Neuronal stem cell (in vitro differentiated cells): ENCODE results near the gene NEIL3.

ENCODE experiments used
- DNase-seq: peaks from one replicate; pipeline ENCODE4 v3.0.0-alpha.2; 2013; ENCODE audit warnings: low spot score
- H2AFZ ChIP-seq: one replicate; pipeline ENCODE4 v1.6.1; 2013; ENCODE audit warnings: mild to moderate bottlenecking, low read length, inconsistent platforms
- H2AK5ac ChIP-seq: 2 replicates; pipeline ENCODE4 v1.6.1; 2013; ENCODE audit warnings: low read depth, mild to moderate bottlenecking, inconsistent platforms, low read length, moderate library complexity, mixed read lengths
- H2BK120ac ChIP-seq: 2 replicates; pipeline ENCODE4 v1.6.1; 2013; ENCODE audit warnings: low read depth, mild to moderate bottlenecking, inconsistent platforms, low read length, moderate library complexity, mixed read lengths
- H2BK12ac ChIP-seq: one replicate; pipeline ENCODE4 v1.6.1; 2013; ENCODE audit warnings: low read length, inconsistent platforms
- H2BK15ac ChIP-seq: 2 replicates; pipeline ENCODE4 v1.6.1; 2013; ENCODE audit warnings: mild to moderate bottlenecking, low read length, inconsistent platforms, mixed read lengths
- H2BK5ac ChIP-seq: one replicate; pipeline ENCODE4 v1.6.1; 2013; ENCODE audit warnings: inconsistent platforms, mild to moderate bottlenecking, low read length, moderate library complexity
- H3K14ac ChIP-seq: one replicate; pipeline ENCODE4 v1.6.1; 2013; ENCODE audit warnings: low read length, inconsistent platforms
- H3K18ac ChIP-seq: 2 replicates; pipeline ENCODE4 v1.6.1; 2013; ENCODE audit warnings: low read length, inconsistent platforms
- H3K23ac ChIP-seq: 2 replicates; pipeline ENCODE4 v1.6.1; 2013; ENCODE audit warnings: low read depth, mild to moderate bottlenecking, mixed read lengths, low read length, inconsistent platforms; ENCODE audit not compliant: poor library complexity
- H3K27ac ChIP-seq: replicated peaks from 3 replicates; pipeline ENCODE4 v1.5.1; 2013; ENCODE audit warnings: low read length, inconsistent platforms
- H3K27me3 ChIP-seq, 3 experiments: 2 replicates each; pipeline ENCODE4 v1.6.1; 2013; ENCODE audit warnings: low read length in 3 of 3, mild to moderate bottlenecking in 2 of 3, inconsistent platforms in 1 of 3, low read depth in 1 of 3, mixed read lengths in 1 of 3, moderate library complexity in 1 of 3; ENCODE audit not compliant: control insufficient read depth in 3 of 3, insufficient read depth in 3 of 3
- H3K36me3 ChIP-seq, 2 donors: replicated peaks in 1 of 2; 2 replicates each; pipeline ENCODE4 v1.6.1; 2013; ENCODE audit warnings: low read length in 2 of 2; ENCODE audit not compliant: control insufficient read depth in 2 of 2, insufficient read depth in 2 of 2
- H3K4ac ChIP-seq: 2 replicates; pipeline ENCODE4 v1.6.1; 2013; ENCODE audit warnings: inconsistent platforms, mild to moderate bottlenecking, low read length, moderate library complexity
- H3K4me1 ChIP-seq, 2 donors: 1 replicate in 1 of 2; 2 replicates in 1 of 2; pipeline ENCODE4 v1.6.1; 2013; ENCODE audit warnings: low read length in 2 of 2, low read depth in 1 of 2; ENCODE audit not compliant: control insufficient read depth in 2 of 2, insufficient read depth in 1 of 2
- H3K4me2 ChIP-seq: one replicate; pipeline ENCODE4 v1.6.1; 2013; ENCODE audit warnings: mild to moderate bottlenecking, low read length, inconsistent platforms; ENCODE audit not compliant: insufficient read depth, poor library complexity, severe bottlenecking
- H3K4me3 ChIP-seq, 2 donors: 2 replicates each; pipeline ENCODE4 v1.5.1; 2013; ENCODE audit warnings: low read length in 2 of 2, mild to moderate bottlenecking in 2 of 2, inconsistent platforms in 1 of 2, moderate library complexity in 1 of 2
- H3K79me1 ChIP-seq: one replicate; pipeline ENCODE4 v1.6.1; 2013; ENCODE audit warnings: low read depth, mild to moderate bottlenecking, inconsistent platforms, low read length, moderate library complexity
- H3K9ac ChIP-seq: one replicate; pipeline ENCODE4 v1.6.1; 2013; ENCODE audit warnings: mild to moderate bottlenecking, low read depth, low read length, inconsistent platforms; ENCODE audit not compliant: poor library complexity
- H3K9me3 ChIP-seq, 2 donors: replicated peaks in 1 of 2; 2 replicates each; pipeline versions ENCODE3 to v1.6.1; 2013; ENCODE audit warnings: low read length in 2 of 2, mild to moderate bottlenecking in 2 of 2, inconsistent platforms in 1 of 2, low read depth in 1 of 2, mixed read lengths in 1 of 2, moderate library complexity in 1 of 2; ENCODE audit not compliant: control insufficient read depth in 2 of 2, insufficient read depth in 1 of 2
- H4K8ac ChIP-seq: one replicate; pipeline ENCODE4 v1.6.1; 2013; ENCODE audit warnings: low read depth, mild to moderate bottlenecking, inconsistent platforms, low read length, moderate library complexity
- H4K91ac ChIP-seq: one replicate; pipeline ENCODE4 v1.6.1; 2013; ENCODE audit warnings: low read length, low read depth, mild to moderate bottlenecking, inconsistent platforms; ENCODE audit not compliant: poor library complexity
- WGBS, 2 donors: extraction: QIAGEN DNeasy Blood & Tissue Kit; methylation state at CpG; one replicate each; pipeline ENCODE4 v1.1.7; 2013; ENCODE audit warnings: missing lambda C conversion rate in 2 of 2, mixed read lengths in 1 of 2; ENCODE audit not compliant: insufficient read length in 2 of 2, insufficient replicate concordance in 1 of 2; ENCODE audit errors: extremely low coverage in 2 of 2; 5-methylcytosine and 5-hydroxymethylcytosine counted together

The NEIL3 gene

GRCh38 chr4:177323416-177323815, 13.7 kb downstream of the NEIL3 start:
- no peaks in the 10 kb centered on the region for H3K27me3 ChIP-seq
- no peak overlapping the region for H2BK15ac ChIP-seq
- WGBS, 2 donors, result no CpG with 5 or more reads among the region's 1 CpG

DNA sequence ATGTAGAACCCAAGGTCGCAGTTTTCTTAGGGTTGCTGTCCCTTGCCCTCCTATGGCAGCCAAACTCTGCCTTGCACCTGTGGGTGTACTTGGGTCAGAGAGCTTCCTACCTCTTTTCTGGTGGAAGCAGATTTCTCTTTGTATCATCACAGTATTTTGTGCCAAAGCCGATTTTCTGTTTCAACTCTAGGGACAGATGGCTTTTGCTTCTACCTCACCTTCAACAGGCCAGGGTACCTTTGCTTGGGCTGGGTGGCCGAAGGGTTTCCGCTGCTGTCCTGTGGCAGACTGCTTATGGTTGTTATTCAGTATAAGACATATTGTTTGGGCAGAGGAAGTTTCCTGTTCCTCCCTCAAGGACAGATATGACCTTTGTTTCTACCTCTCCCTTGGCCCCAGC, 22.4 kb downstream of the NEIL3 start:
- H3K4me2 ChIP-seq, result no peak overlapping the region
- no peak overlapping the region for H3K27ac ChIP-seq
- no peak overlapping the region for H4K91ac ChIP-seq
- no peak overlapping the region for H2BK15ac ChIP-seq
- no peak overlapping the region for H2AK5ac ChIP-seq
- no CpG with 5 or more reads among the region's 4 CpGs for WGBS, 2 donors
- no peak overlapping the region for H3K4me3 ChIP-seq
- H3K4me1 ChIP-seq, result no peaks in the 10 kb centered on the region
- H3K14ac ChIP-seq, result no peak overlapping the region
- DNase-seq, result no peak
- H3K27me3 ChIP-seq, result no peaks in the 10 kb centered on the region
- no peak overlapping the region for H3K9ac ChIP-seq
- H4K8ac ChIP-seq, result no peak overlapping the region
- no peak overlapping the region for H3K4ac ChIP-seq
- no peaks in the 10 kb centered on the region for H3K79me1 ChIP-seq
- H2BK5ac ChIP-seq, result no peak overlapping the region
- H2BK120ac ChIP-seq, result no peak overlapping the region
- H3K18ac ChIP-seq, result no peak overlapping the region
- H3K36me3 ChIP-seq, result peaks cover 10 to 41% of the 10 kb centered on the region in 2 donors
- H2BK12ac ChIP-seq, result no peak overlapping the region
- H3K9me3 ChIP-seq, result peaks cover 3 to 18% of the 10 kb centered on the region in 2 donors
- H3K23ac ChIP-seq, result no peak overlapping the region
- H2AFZ ChIP-seq, result no peak overlapping the region

More at GRCh38 chr4:177323416-177323815, 13.7 kb downstream of the NEIL3 start:
- H3K4me2 ChIP-seq, result no peak overlapping the region
- no peak overlapping the region for H2AK5ac ChIP-seq
- DNase-seq, result no peak
- no peak overlapping the region for H2BK120ac ChIP-seq
- H2BK5ac ChIP-seq, result no peak overlapping the region
- no peak overlapping the region for H3K18ac ChIP-seq
- H2BK12ac ChIP-seq, result no peak overlapping the region
- no peak overlapping the region for H3K4me3 ChIP-seq
- H3K23ac ChIP-seq, result no peak overlapping the region
- no peak overlapping the region for H3K4ac ChIP-seq
- H3K14ac ChIP-seq, result no peak overlapping the region
- H3K27ac ChIP-seq, result no peak overlapping the region
- H3K9me3 ChIP-seq, result peaks cover 0 to 5% of the 10 kb centered on the region in 2 donors
- H2AFZ ChIP-seq, result no peak overlapping the region
- H3K9ac ChIP-seq, result no peak overlapping the region
- H3K36me3 ChIP-seq, result peaks cover 4 to 58% of the 10 kb centered on the region in 2 donors
- H4K8ac ChIP-seq, result no peak overlapping the region
- no peak overlapping the region for H4K91ac ChIP-seq
- no peaks in the 10 kb centered on the region for H3K4me1 ChIP-seq
- no peaks in the 10 kb centered on the region for H3K79me1 ChIP-seq

DNA sequence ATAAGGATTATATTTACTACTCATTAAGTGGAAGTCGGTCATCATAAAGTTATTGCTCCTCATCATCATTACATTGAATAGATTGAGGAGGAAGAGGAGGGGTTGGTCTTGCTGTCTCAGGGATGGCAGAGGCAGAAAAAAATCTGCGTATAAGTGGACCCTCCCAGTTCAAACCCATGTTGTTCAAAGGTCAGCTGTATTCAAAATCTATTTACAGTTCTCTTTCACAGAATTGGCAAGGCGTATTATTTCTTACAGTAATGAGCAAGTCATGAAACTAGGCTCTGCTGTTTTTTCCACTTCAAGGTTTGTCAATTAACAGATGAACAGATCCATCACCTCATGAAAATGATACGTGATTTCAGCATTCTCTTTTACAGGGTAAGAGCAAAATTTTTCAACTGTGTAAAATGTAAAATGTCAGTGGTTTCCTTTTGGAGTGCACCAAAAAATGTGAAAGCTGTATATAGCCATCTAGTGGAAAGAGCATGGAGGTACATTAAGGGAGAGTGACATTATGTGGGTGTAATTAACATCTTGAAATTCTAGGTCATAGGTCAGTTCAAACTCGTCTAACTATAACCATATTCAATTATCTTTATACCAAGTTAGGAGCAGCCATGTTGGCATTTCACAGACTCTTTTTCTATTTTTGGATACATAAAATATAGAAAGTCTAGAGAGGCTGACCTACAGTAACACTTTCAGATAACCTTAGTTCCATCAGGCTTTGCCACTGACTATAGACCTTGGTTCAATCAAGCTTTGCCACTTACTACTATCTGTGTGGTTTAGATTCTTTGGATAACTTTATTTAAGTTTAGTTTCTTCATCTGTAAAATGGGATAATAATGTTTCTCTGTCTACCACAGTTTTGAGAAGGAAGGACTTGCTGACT, 30.1 kb downstream of the NEIL3 start:
- Histone ChIP-seq H3K4me1 (no peaks in the 10 kb centered on the region), H2BK120ac (no peak overlapping the region), H3K14ac (no peak overlapping the region), H3K23ac (no peak overlapping the region), H2AFZ (no peak overlapping the region), H3K9ac (no peak overlapping the region), H2BK12ac (no peak overlapping the region), H2BK15ac (no peak overlapping the region), H2BK5ac (no peak overlapping the region), H3K36me3 (peaks cover 5 to 67% of the 10 kb centered on the region in 2 donors), H3K4me2 (no peak overlapping the region), H3K4ac (no peak overlapping the region), H3K4me3 (no peak overlapping the region), H4K91ac (no peak overlapping the region), H3K9me3 (no peaks in the 10 kb centered on the region), H3K79me1 (no peaks in the 10 kb centered on the region), H3K18ac (no peak overlapping the region), H2AK5ac (no peak overlapping the region), H3K27me3 (no peaks in the 10 kb centered on the region), H3K27ac (no peak overlapping the region), H4K8ac (no peak overlapping the region)
- no peak for DNase-seq
- no CpG with 5 or more reads among the region's 5 CpGs for WGBS, 2 donors

GRCh38 chr4:177348348-177348747, 38.7 kb downstream of the NEIL3 start:
- H2BK15ac ChIP-seq, result no peak overlapping the region
- peaks cover 0 to 39% of the 10 kb centered on the region in 2 donors for H3K36me3 ChIP-seq
- no peak for DNase-seq
- peak overlapping the region in 1 of 2 donors; percentile 58 for H3K4me3 ChIP-seq
- H3K9me3 ChIP-seq, result no peaks in the 10 kb centered on the region
- H3K18ac ChIP-seq, result no peak overlapping the region
- no peaks in the 10 kb centered on the region for H3K4me1 ChIP-seq
- no peak overlapping the region for H2BK12ac ChIP-seq
- no peak overlapping the region for H4K8ac ChIP-seq
- no peak overlapping the region for H3K9ac ChIP-seq
- no peak overlapping the region for H3K14ac ChIP-seq
- H2BK5ac ChIP-seq, result no peak overlapping the region
- H3K23ac ChIP-seq, result no peak overlapping the region
- H3K4me2 ChIP-seq, result no peak overlapping the region
- whole genome bisulfite sequencing, 2 donors, result no CpG with 5 or more reads among the region's 8 CpGs
- H3K27ac ChIP-seq, result no peak overlapping the region
- no peaks in the 10 kb centered on the region for H3K27me3 ChIP-seq
- no peak overlapping the region for H4K91ac ChIP-seq
- H3K4ac ChIP-seq, result no peak overlapping the region
- no peak overlapping the region for H2AFZ ChIP-seq
- no peaks in the 10 kb centered on the region for H3K79me1 ChIP-seq
- H2BK120ac ChIP-seq, result no peak overlapping the region
- no peak overlapping the region for H2AK5ac ChIP-seq
